Astrocyte of the hippocampus (primary cell): ENCODE results near the gene SARS1.

Source experiments
- DNase-seq: peaks from one replicate; pipeline ENCODE4 v3.0.0; 2011; ENCODE audit warnings: low read depth, low spot score

Gene SARS1

DNA sequence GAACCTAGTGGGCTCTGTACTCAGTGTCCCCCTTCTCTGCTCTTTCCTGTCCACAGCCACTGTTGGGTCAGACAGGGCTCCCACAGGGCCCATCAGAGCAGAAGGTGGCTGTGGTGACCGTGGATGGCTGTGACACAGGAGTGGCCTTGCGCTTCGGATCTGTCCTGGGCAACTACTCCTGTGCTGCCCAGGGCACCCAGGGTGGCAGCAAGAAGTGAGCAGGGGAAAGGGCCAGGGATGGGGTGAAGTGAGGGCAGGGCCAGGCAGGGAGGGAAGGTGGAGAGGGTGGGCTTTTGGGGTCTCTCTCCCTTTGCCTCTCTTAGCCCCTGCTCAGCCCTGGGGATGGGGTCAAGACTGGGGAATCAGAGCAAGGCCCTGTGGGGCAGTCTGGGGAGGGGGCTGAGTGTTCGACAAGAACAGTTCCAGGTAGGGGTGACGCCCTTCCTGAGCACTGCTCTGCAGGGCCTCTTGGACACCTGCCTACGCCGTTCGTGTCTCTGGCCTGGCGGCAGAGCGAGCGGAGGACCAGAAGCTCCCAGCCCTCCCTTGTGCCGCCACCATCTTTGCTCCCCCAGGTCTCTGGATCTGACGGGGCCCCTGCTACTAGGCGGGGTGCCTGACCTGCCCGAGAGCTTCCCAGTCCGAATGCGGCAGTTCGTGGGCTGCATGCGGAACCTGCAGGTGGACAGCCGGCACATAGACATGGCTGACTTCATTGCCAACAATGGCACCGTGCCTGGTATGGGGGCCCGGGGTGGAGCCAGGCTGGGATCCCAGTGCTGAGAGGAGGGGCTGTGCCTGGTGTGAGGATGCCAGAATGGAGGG is 48.7 kb downstream of the SARS1 start:
- DNase-seq: no peak

DNA sequence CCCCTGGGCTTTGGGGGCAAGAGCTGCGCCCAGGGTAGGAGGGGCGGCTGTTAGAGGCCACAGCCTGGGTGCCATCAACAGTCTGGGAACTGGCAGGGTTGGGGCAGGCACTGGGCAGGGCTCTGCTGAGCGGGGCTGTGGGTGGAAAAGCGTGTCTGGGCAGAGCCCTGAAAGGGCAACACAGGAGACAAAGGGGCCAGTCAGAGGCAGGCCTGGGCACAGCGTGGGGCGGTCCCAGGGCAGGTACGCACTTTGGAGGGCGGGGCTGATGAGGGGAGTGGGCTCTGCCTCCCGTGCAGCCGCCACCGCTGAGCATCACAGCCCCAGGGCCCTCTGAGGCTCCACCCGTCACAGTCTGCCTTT is 49.5 kb downstream of the SARS1 start:
- no peak for DNase-seq

DNA sequence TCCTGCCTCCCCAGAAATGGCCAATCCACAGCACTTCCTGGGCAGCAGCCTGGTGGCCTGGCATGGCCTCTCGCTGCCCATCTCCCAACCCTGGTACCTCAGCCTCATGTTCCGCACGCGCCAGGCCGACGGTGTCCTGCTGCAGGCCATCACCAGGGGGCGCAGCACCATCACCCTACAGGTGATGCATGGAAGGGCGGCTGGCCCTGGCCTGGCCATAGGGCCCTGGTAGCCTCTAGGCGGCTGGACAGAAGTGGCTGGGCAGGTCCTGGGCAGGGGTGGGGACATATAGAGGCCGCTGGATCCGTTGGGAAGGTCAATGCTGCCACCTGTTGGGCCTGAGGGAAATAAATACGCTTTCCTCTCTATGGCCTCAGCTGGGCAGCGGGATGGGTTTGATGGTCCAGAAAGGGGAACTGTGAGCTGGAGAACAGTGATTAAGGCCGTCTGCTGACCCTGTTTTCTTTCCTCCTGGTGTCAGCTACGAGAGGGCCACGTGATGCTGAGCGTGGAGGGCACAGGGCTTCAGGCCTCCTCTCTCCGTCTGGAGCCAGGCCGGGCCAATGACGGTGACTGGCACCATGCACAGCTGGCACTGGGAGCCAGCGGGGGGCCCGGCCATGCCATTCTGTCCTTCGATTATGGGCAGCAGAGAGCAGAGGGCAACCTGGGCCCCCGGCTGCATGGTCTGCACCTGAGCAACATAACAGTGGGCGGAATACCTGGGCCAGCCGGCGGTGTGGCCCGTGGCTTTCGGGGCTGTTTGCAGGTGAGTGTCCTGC is 50.1 kb downstream of the SARS1 start:
- DNase-seq: peak; percentile 90

DNA sequence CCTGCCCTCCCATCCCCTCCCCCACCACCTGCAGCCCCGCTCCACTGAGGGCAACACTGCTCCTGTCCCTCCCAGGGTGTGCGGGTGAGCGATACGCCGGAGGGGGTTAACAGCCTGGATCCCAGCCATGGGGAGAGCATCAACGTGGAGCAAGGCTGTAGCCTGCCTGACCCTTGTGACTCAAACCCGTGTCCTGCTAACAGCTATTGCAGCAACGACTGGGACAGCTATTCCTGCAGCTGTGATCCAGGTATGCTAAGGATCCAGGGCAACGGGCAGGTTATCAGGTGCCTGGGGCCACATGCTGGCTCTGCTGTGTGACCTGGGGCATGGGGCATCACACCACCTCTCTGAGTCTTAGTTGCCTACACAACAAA is 50.6 kb downstream of the SARS1 start:
- DNase-seq: no peak

- no peak for DNase-seq
Measured at GRCh38 chr1:109265016-109265415, 51.3 kb downstream of the SARS1 start.

DNA sequence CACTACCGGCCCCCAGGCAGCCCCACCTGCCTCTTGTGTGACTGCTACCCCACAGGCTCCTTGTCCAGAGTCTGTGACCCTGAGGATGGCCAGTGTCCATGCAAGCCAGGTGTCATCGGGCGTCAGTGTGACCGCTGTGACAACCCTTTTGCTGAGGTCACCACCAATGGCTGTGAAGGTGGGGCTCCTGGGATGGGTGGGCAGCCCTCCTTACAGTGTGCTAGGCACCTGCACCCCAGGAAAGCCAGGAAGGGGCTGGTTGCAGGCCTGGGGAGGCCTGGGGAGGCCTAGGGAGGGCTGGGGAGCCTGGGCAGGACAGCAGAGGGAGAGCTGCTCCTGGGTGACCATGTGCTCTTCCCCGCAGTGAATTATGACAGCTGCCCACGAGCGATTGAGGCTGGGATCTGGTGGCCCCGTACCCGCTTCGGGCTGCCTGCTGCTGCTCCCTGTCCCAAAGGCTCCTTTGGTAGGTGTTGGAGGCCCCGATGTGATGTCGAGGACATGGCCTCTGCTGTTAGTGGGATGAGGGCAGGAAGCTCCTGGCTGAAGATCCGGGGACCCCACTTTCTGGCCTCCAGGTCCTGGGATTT is 52.1 kb downstream of the SARS1 start:
- no peak for DNase-seq

DNA sequence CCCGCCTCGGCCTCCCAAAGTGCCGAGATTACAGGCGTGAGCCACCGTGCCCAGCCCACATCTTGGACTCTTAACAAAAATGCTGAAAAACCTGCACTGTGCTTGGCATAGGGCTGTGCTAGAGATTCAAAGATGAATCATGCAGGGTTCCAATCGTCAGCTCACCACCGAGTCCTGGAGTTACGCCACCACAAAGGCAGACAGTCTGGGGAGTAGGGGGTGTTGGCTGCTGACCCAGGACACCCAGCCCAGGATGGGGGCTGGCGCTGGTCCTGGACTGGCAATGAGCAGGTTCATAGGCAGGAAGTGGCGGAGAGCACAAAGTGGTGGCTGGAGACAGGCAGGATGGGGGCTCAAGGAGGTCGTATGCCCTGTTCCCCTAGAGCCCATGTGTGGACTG is 53.2 kb downstream of the SARS1 start:
- peak; percentile 94 for DNase-seq

GRCh38 chr1:109267743-109268300 is 54.1 kb downstream of the SARS1 start:
- no peak for DNase-seq

DNA sequence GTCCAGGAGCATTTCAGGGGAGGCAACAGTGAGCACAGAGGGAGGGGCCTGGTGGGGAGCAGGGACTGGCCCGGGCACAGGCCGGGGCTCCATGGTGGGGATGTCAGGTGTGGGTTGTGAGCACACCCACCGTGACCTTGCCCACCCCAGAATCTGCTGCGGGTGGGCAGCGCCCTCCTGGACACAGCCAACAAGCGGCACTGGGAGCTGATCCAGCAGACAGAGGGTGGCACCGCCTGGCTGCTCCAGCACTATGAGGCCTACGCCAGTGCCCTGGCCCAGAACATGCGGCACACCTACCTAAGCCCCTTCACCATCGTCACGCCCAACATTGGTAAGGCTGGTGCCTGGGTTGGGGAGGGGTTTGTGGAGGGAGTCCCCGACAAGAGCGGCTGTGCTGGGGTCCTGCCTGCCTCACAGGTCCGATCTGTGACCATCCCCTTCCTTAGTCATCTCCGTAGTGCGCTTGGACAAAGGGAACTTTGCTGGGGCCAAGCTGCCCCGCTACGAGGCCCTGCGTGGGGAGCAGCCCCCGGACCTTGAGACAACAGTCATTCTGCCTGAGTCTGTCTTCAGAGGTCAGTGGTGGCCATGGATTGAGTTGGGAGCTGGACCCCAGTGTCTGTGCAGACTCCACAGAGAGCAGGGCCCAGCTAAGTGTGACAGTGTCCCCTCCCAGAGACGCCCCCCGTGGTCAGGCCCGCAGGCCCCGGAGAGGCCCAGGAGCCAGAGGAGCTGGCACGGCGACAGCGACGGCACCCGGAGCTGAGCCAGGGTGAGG is 54.9 kb downstream of the SARS1 start:
- no peak for DNase-seq

- no peak for DNase-seq
Measured at GRCh38 chr1:109269212-109269980, 55.7 kb downstream of the SARS1 start.

DNA sequence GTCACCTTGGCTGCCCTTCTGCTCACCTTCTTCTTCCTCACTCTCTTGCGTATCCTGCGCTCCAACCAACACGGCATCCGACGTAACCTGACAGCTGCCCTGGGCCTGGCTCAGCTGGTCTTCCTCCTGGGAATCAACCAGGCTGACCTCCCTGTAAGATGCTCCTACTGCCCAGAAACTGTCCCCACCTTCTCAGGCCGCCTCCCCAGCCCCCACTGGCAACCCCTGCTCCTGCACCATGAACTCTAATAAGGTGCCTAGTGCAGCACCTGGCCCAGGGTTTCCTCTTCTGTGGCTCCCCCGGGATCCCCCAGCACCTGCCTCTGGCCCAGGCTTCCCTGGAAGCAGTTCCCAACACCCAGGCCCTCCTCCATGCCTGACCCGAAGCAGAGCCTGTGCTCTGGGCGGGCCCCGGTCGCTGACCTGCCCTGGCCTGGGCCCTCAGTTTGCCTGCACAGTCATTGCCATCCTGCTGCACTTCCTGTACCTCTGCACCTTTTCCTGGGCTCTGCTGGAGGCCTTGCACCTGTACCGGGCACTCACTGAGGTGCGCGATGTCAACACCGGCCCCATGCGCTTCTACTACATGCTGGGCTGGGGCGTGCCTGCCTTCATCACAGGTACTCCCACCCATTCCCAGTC is 56.4 kb downstream of the SARS1 start:
- DNase-seq: no peak

- DNase-seq: no peak
Measured at GRCh38 chr1:109270623-109271317, 57.1 kb downstream of the SARS1 start.

DNA sequence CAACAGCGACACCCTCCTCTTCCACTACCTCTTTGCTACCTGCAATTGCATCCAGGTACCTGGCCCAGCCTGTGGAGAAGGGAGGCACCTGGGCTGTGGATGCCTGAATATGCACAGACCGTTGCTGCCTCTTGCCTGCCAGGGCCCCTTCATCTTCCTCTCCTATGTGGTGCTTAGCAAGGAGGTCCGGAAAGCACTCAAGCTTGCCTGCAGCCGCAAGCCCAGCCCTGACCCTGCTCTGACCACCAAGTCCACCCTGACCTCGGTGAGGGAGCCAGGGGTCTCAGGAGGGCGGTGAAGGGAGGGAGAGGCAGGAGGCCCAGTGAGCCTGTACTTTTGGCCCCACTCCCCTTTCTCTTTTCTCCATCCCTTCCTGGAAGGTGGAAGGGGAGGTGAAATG is 57.7 kb downstream of the SARS1 start:
- no peak for DNase-seq

GRCh38 chr1:109272021-109272799 is 58.5 kb downstream of the SARS1 start:
- no peak for DNase-seq

GRCh38 chr1:109272831-109273547 is 59.3 kb downstream of the SARS1 start:
- peak; percentile 56 for DNase-seq

GRCh38 chr1:109273570-109274288 is 60.0 kb downstream of the SARS1 start:
- no peak for DNase-seq
